Measurements from ENCODE around the gene C16orf87.

GRCh38 chr16:46830902-46831647 is at the start of gene C16orf87:
- TF ChIP-seq POLR2A (IDR thresholded peaks at IDR 0.05): peak; percentile 22 to 54 (median 44)
- TF ChIP-seq, protein P1, sequence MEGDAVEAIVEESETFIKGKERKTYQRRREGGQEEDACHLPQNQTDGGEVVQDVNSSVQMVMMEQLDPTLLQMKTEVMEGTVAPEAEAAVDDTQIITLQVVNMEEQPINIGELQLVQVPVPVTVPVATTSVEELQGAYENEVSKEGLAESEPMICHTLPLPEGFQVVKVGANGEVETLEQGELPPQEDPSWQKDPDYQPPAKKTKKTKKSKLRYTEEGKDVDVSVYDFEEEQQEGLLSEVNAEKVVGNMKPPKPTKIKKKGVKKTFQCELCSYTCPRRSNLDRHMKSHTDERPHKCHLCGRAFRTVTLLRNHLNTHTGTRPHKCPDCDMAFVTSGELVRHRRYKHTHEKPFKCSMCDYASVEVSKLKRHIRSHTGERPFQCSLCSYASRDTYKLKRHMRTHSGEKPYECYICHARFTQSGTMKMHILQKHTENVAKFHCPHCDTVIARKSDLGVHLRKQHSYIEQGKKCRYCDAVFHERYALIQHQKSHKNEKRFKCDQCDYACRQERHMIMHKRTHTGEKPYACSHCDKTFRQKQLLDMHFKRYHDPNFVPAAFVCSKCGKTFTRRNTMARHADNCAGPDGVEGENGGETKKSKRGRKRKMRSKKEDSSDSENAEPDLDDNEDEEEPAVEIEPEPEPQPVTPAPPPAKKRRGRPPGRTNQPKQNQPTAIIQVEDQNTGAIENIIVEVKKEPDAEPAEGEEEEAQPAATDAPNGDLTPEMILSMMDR (IDR thresholded peaks at IDR 0.05): peak in 1 of 7 experiments; percentile 3

Measured in body of pancreas (tissue), 4 donors.